Astrocyte (in vitro differentiated cells and primary cell): ENCODE results near the gene ZFR. TPM values are rescaled to one million over a fixed set of nuclear protein-coding genes. Genes with fewer than 3 reads are reported as not detected.

ENCODE experiments used
- DNase-seq: peaks from one replicate; pipeline ENCODE4 v3.0.0-alpha.2; 2010; ENCODE audit warnings: low read depth
- FAIRE-seq: peaks from 2 replicates; lab custom pipeline; 2011; peaks lifted over from hg19 to GRCh38; lab: Jason Lieb, UNC
- H2AFZ ChIP-seq: 2 replicates; pipeline ENCODE4 v1.6.0; 2012; ENCODE audit warnings: low read depth, low read length, inconsistent platforms
- H3K27ac ChIP-seq: 2 replicates; pipeline ENCODE4 v1.5.1; 2011; ENCODE audit warnings: low read depth, low read length, inconsistent platforms
- H3K27me3 ChIP-seq: 2 replicates; pipeline ENCODE4 v1.6.0; 2011; ENCODE audit warnings: low read length, inconsistent platforms; ENCODE audit not compliant: insufficient read depth
- H3K36me3 ChIP-seq: 2 replicates; pipeline ENCODE4 v1.5.1; 2011; ENCODE audit warnings: low read length, inconsistent platforms; ENCODE audit not compliant: insufficient read depth
- H3K4me1 ChIP-seq: 2 replicates; pipeline ENCODE4 v1.5.1; 2011; ENCODE audit warnings: low read length, inconsistent platforms; ENCODE audit not compliant: insufficient read depth
- H3K4me2 ChIP-seq: 2 replicates; pipeline ENCODE4 v1.6.0; 2012; ENCODE audit warnings: low read length, inconsistent platforms
- H3K4me3 ChIP-seq: 2 replicates; pipeline ENCODE4 v1.5.1; 2011; ENCODE audit warnings: low read depth, mild to moderate bottlenecking, low read length, inconsistent platforms; ENCODE audit not compliant: insufficient read depth
- H3K79me2 ChIP-seq: 2 replicates; pipeline ENCODE4 v1.6.0; 2012; ENCODE audit warnings: mild to moderate bottlenecking, low read length, inconsistent platforms; ENCODE audit not compliant: insufficient read depth
- H3K9ac ChIP-seq: 2 replicates; pipeline ENCODE4 v1.6.0; 2012; ENCODE audit warnings: mild to moderate bottlenecking, low read length, inconsistent platforms
- H3K9me3 ChIP-seq: 2 replicates; pipeline ENCODE4 v1.5.1; 2012; ENCODE audit warnings: low read depth, mild to moderate bottlenecking, low read length, inconsistent platforms; ENCODE audit not compliant: insufficient read depth
- H4K20me1 ChIP-seq: 2 replicates; pipeline ENCODE4 v1.6.0; 2012; ENCODE audit warnings: low read length, inconsistent platforms; ENCODE audit not compliant: insufficient read depth
- H3K27ac Mint-ChIP-seq: one replicate; pipeline ENCODE4 v1.8.0; 2021; ENCODE audit warnings: mild to moderate bottlenecking, mixed read lengths; ENCODE audit not compliant: unreplicated experiment
- H3K27me3 Mint-ChIP-seq: one replicate; pipeline ENCODE4 v1.8.0; 2021; ENCODE audit warnings: low read depth, mixed read lengths; ENCODE audit not compliant: unreplicated experiment
- H3K36me3 Mint-ChIP-seq: one replicate; pipeline ENCODE4 v1.8.0; 2021; ENCODE audit warnings: low read depth, mixed read lengths; ENCODE audit not compliant: unreplicated experiment
- H3K4me1 Mint-ChIP-seq: one replicate; pipeline ENCODE4 v1.8.0; 2021; ENCODE audit warnings: low read depth, mixed read lengths; ENCODE audit not compliant: unreplicated experiment
- H3K4me3 Mint-ChIP-seq: one replicate; pipeline ENCODE4 v1.8.0; 2021; ENCODE audit warnings: mild to moderate bottlenecking, moderate library complexity, mixed read lengths; ENCODE audit not compliant: unreplicated experiment
- H3K9me3 Mint-ChIP-seq: one replicate; pipeline ENCODE4 v1.8.0; 2021; ENCODE audit warnings: mild to moderate bottlenecking, mixed read lengths; ENCODE audit not compliant: unreplicated experiment
- CTCF ChIP-seq: IDR thresholded peaks from 2 replicates; pipeline ENCODE4 v1.5.1; 2011; ENCODE audit warnings: low read depth, mild to moderate bottlenecking, inconsistent platforms, low read length, moderate library complexity; ENCODE audit not compliant: insufficient read depth
- EZH2 ChIP-seq: IDR thresholded peaks from 2 replicates; pipeline ENCODE4 v1.6.1; 2012; ENCODE audit warnings: mild to moderate bottlenecking, low read length, inconsistent platforms; ENCODE audit not compliant: insufficient read depth
- total RNA-seq: library from RNA; stranded (reverse); gene quantifications from 2 replicates; pipeline ENCODE4 v1.2.1, GENCODE V29; 2021

Gene ZFR
- total RNA-seq, 1 donor from 2014 or later, result 68.4 TPM

- H3K27ac ChIP-seq, result peak overlapping the region; percentile 94
- peaks cover 20% of the 10 kb centered on the region for H3K4me1 ChIP-seq
- H3K79me2 ChIP-seq, result peaks cover 61% of the 10 kb centered on the region
- H3K9ac ChIP-seq, result peak overlapping the region; percentile 96
- H4K20me1 ChIP-seq, result peaks cover 46% of the 10 kb centered on the region
- peak overlapping the region; percentile 90 for H2AFZ ChIP-seq
- peak overlapping the region; percentile 98 for H3K4me3 Mint-ChIP-seq
- TF ChIP-seq EZH2 (no peak), CTCF (no peak)
- DNase-seq (peak; percentile 20), FAIRE-seq (no peak)
- H3K9me3 ChIP-seq, result no peaks in the 10 kb centered on the region
- no peaks in the 10 kb centered on the region for H3K27me3 ChIP-seq
- no peaks in the 10 kb centered on the region for H3K9me3 Mint-ChIP-seq
- peak overlapping the region; percentile 89 for H3K4me3 ChIP-seq
- peaks cover 24% of the 10 kb centered on the region for H3K4me1 Mint-ChIP-seq
- H3K27ac Mint-ChIP-seq, result peak overlapping the region; percentile 97
- peaks cover 4% of the 10 kb centered on the region for H3K36me3 Mint-ChIP-seq
- no peaks in the 10 kb centered on the region for H3K27me3 Mint-ChIP-seq
- H3K4me2 ChIP-seq, result peak overlapping the region; percentile 97
- no peaks in the 10 kb centered on the region for H3K36me3 ChIP-seq
These were observed 754 bp downstream of the ZFR start for GRCh38 chr5:32443541-32444430.

- H3K9me3 Mint-ChIP-seq, result no peaks in the 10 kb centered on the region
These were observed 1.4 kb downstream of the ZFR start for GRCh38 chr5:32443145-32443540.

More at GRCh38 chr5:32443145-32443540, 1.4 kb downstream of the ZFR start:
- Histone ChIP-seq H3K4me1 (peaks cover 20% of the 10 kb centered on the region), H3K4me3 (peak overlapping the region; percentile 89), H3K36me3 (no peaks in the 10 kb centered on the region), H3K9ac (peak overlapping the region; percentile 96), H3K79me2 (peaks cover 67% of the 10 kb centered on the region), H4K20me1 (peaks cover 48% of the 10 kb centered on the region), H3K27me3 (no peaks in the 10 kb centered on the region), H3K4me2 (peak overlapping the region; percentile 97), H3K9me3 (no peaks in the 10 kb centered on the region), H2AFZ (peak overlapping the region; percentile 73), H3K27ac (peak overlapping the region; percentile 94)
- DNase-seq, result peak; percentile 16
- Mint-ChIP-seq H3K4me1 (peaks cover 24% of the 10 kb centered on the region), H3K27ac (peak overlapping the region; percentile 97), H3K4me3 (peak overlapping the region; percentile 98), H3K27me3 (no peaks in the 10 kb centered on the region), H3K36me3 (peaks cover 4% of the 10 kb centered on the region)
- peak; percentile 37 for FAIRE-seq
- TF ChIP-seq CTCF, result no peak
- TF ChIP-seq EZH2, result no peak
